ENCODE data around the gene GOLM1.

The GOLM1 gene

DNA sequence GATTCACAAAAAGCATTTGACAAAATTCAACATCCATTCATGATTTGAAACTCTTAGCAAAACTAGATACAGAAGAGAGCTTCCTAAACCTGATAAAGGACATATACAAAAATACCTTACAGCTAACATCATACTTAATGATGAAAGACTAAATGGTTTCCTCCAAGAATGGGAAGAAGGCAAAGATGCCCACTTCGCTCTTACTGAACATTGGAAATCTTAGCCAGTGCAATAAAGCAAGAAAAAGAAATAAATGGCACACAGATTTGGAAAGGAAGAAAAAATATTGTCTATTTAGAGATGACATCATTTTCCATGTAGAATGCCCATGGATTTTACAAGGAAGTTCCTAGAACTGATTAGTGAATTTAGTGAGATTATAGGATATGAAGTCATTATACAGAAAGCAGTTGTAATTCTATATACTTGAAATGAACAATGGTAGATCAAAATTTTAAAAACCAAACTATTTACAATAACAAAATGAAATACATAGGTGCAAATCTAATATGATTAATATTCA is 94.0 kb downstream of the GOLM1 start:
- Histone ChIP-seq H3K79me2 (no peaks in the 10 kb centered on the region), H2AFZ (no peak overlapping the region), H3K9ac (no peak overlapping the region), H3K4me2 (ENCODE audit: low read length) (no peak overlapping the region), H3K4me1 (no peaks in the 10 kb centered on the region), H3K9me3 (ENCODE audit: control insufficient read depth, low read length) (no peaks in the 10 kb centered on the region), H3K36me3 (ENCODE audit: control insufficient read depth, insufficient read depth, low read length) (no peaks in the 10 kb centered on the region), H3K27me3 (ENCODE audit: control insufficient read depth, insufficient read depth, low read length) (no peaks in the 10 kb centered on the region), H3K27ac (no peak overlapping the region), H3K4me3 (ENCODE audit: low read depth, low read length) (no peak overlapping the region)
- TF ChIP-seq, protein P1, sequence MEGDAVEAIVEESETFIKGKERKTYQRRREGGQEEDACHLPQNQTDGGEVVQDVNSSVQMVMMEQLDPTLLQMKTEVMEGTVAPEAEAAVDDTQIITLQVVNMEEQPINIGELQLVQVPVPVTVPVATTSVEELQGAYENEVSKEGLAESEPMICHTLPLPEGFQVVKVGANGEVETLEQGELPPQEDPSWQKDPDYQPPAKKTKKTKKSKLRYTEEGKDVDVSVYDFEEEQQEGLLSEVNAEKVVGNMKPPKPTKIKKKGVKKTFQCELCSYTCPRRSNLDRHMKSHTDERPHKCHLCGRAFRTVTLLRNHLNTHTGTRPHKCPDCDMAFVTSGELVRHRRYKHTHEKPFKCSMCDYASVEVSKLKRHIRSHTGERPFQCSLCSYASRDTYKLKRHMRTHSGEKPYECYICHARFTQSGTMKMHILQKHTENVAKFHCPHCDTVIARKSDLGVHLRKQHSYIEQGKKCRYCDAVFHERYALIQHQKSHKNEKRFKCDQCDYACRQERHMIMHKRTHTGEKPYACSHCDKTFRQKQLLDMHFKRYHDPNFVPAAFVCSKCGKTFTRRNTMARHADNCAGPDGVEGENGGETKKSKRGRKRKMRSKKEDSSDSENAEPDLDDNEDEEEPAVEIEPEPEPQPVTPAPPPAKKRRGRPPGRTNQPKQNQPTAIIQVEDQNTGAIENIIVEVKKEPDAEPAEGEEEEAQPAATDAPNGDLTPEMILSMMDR (IDR thresholded peaks at IDR 0.05) = no peak

DNA sequence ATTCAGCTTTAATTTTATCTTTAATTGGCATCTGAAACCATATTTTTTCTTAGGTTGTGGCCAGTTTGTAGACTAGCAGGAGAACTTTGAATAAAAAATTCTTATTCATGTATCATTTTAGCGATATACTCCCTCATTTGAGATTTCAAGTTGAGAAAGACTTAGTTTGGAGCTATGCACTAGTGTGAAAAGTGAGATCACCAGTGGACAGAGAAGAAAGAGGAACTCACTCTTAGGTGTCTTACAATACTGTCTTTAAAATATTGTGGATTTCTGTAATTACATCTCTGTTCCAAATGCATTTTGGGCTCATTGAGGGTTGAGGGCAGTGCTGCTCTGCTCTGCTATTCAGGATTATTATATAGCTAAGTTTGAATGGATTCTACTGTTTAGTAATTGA is 103.8 kb downstream of the GOLM1 start:
- TF ChIP-seq, protein P1 (IDR thresholded peaks at IDR 0.05) = no peak
- no peak overlapping the region for H2AFZ ChIP-seq

DNA sequence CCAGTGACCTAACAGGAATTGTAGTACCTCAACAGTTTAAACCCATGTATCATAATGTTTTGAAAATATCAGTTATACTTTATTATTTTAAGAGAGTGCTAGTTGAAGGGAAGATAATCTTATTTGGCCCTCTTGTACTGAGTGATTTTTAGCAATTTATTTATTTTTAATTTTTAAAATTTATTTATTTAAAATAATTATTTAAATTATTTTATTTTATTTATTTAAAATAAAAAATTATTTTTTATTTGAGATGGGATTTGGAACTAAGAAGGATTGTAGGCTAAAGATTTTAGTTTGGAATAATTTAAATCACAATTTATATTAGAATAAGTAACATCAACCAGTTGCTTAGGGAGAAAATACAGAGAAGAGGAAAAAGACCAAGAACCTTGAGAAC is 104.3 kb downstream of the GOLM1 start:
- H3K9me3 ChIP-seq (ENCODE audit: control insufficient read depth, low read length) = no peaks in the 10 kb centered on the region
- H2AFZ ChIP-seq = no peak overlapping the region
- H3K4me2 ChIP-seq (ENCODE audit: low read length) = no peak overlapping the region

More for the DNA sequence above, 103.8 kb downstream of the GOLM1 start:
- Histone ChIP-seq H3K9me3 (ENCODE audit: control insufficient read depth, low read length) (no peaks in the 10 kb centered on the region), H3K9ac (no peak overlapping the region), H3K4me2 (ENCODE audit: low read length) (no peak overlapping the region), H3K79me2 (no peaks in the 10 kb centered on the region), H3K4me1 (no peaks in the 10 kb centered on the region), H3K36me3 (ENCODE audit: control insufficient read depth, insufficient read depth, low read length) (no peaks in the 10 kb centered on the region), H3K4me3 (ENCODE audit: low read depth, low read length) (no peak overlapping the region), H3K27me3 (ENCODE audit: control insufficient read depth, insufficient read depth, low read length) (no peaks in the 10 kb centered on the region), H3K27ac (no peak overlapping the region)

DNA sequence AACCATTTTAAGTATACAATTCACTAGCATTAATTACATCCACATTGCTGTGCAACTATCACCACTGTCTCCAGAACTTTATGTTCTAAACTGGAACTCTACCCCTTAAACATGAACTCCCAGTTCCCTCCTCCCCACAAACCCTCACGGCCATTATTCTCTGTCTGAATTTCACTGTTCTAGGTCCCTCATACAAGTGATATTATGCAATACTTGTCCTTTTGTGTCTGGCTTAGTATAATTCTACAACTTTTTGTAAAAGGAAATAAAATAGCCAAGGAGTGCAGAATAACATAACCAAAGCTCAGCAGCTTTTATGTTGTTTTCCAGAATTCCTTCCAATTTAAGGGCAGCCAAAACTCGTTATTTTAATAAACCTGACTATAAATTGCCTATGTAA is 105.2 kb downstream of the GOLM1 start:
- Histone ChIP-seq H3K79me2 (no peaks in the 10 kb centered on the region), H3K4me3 (ENCODE audit: low read depth, low read length) (no peak overlapping the region), H3K27ac (no peak overlapping the region), H3K4me1 (no peaks in the 10 kb centered on the region), H3K9me3 (ENCODE audit: control insufficient read depth, low read length) (no peaks in the 10 kb centered on the region), H3K36me3 (ENCODE audit: control insufficient read depth, insufficient read depth, low read length) (no peaks in the 10 kb centered on the region), H3K4me2 (ENCODE audit: low read length) (no peak overlapping the region), H3K27me3 (ENCODE audit: control insufficient read depth, insufficient read depth, low read length) (no peaks in the 10 kb centered on the region), H3K9ac (no peak overlapping the region), H2AFZ (no peak overlapping the region)
- TF ChIP-seq, protein P1 (IDR thresholded peaks at IDR 0.05) = no peak

More for the DNA sequence above, 104.3 kb downstream of the GOLM1 start:
- no peak overlapping the region for H3K4me3 ChIP-seq (ENCODE audit: low read depth, low read length)
- H3K27ac ChIP-seq = no peak overlapping the region
- H3K4me1 ChIP-seq = no peaks in the 10 kb centered on the region
- no peaks in the 10 kb centered on the region for H3K27me3 ChIP-seq (ENCODE audit: control insufficient read depth, insufficient read depth, low read length)
- TF ChIP-seq, protein P1 (IDR thresholded peaks at IDR 0.05) = no peak
- H3K79me2 ChIP-seq = no peaks in the 10 kb centered on the region
- H3K9ac ChIP-seq = no peak overlapping the region
- H3K36me3 ChIP-seq (ENCODE audit: control insufficient read depth, insufficient read depth, low read length) = no peaks in the 10 kb centered on the region

DNA sequence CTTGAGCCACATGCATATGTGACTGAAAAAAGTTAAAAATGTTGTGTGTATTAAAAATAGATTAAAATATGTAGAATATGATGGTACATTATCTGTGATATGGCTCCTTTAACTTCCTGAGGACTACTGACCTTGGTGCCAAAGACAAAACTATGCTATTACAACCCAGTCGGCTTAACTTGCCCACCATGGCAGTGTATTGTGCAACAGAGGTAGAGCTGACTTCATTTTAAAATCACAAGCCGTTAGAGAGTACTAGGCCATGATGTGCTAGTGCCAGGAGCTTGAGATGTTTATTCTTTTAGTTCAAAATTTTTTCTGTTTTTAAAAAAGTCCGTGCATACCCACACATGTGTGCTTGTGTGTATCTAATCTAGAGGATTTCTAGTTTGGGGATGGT is 112.1 kb downstream of the GOLM1 start:
- Histone ChIP-seq H3K36me3 (ENCODE audit: control insufficient read depth, insufficient read depth, low read length) (no peaks in the 10 kb centered on the region), H3K4me3 (ENCODE audit: low read depth, low read length) (no peak overlapping the region)
- TF ChIP-seq, protein P1 (IDR thresholded peaks at IDR 0.05) = no peak

More for the DNA sequence above, 112.1 kb downstream of the GOLM1 start:
- no peak overlapping the region for H3K27ac ChIP-seq
- no peaks in the 10 kb centered on the region for H3K27me3 ChIP-seq (ENCODE audit: control insufficient read depth, insufficient read depth, low read length)
- H3K9ac ChIP-seq = no peak overlapping the region
- no peak overlapping the region for H2AFZ ChIP-seq
- no peaks in the 10 kb centered on the region for H3K9me3 ChIP-seq (ENCODE audit: control insufficient read depth, low read length)
- no peaks in the 10 kb centered on the region for H3K4me1 ChIP-seq
- no peak overlapping the region for H3K4me2 ChIP-seq (ENCODE audit: low read length)
- no peaks in the 10 kb centered on the region for H3K79me2 ChIP-seq
